GM11168 (cell line): ENCODE results near the gene BCAS1.

Experiments used
- in situ Hi-C: fragments of 300-500 bp; cut with MboI; formaldehyde crosslinking; loops from one replicate; pipeline ENCODE4 v1.12.0; 2022; ENCODE audit warnings: low sequenced_read_pairs; ENCODE audit not compliant: unreplicated experiment

The BCAS1 gene

GRCh38 chr20:53999077-53999476, 71.3 kb downstream of the BCAS1 start:
- in situ Hi-C loops: no loop called here

DNA sequence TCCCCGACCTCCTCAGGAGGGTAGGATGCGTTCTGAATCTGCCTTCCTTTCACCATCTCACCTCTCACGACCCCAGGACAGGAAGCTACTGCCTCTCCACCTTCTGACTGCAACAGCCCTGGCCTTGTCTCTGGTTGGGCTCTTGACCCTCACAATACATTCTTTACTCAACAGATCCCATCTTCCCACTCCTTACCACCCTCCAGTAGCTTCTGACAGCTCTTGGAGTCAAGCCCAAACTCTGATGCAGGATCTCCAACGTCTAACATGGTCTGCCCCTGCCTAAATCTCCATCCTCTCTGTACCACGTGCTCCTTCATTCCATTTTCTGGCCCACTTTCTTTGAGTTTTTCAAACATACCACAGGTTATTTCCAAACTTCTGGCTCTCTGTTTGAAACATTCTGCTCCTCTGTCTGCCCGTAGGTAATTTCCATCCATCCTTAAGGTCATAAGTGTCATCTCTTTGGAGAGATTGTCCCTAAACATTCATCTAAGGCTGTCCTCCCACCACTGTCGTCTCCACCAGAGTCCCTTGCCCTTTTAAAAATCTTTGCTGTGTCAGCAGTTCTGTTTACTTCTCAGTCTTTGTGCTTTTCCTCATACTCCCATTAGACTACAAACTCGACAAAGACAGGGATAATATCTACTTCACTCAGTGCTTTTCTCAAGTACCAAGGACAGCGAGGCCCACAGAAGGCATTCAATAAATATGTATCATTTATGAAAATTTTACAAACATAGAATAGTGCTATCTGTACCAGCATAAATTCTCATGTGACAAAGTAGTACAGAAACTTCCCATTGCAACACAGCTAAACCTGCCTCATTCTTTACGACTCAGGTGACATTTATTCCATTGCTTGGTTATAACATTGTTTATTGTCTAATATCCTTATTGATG, 73.6 kb downstream of the BCAS1 start:
- in situ Hi-C loops: no loop called here

DNA sequence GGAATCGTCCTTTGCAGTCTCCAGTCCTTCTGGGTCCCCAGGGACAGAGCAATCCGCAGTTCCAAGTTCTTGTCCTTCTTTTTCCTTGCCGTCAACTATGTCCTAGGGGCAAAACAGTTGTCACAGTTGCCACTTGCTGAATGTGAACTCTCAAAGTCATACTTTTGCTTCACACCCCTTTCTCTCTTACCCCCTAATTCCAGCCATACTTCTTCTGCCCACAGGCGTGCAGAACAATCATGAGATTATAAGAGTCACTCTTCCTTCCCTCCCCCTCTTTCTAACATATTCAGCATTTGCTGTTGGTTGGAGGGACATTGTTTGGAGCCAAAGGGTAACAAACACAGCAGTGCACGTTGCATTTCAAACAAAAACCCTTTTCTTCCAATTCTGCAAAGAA, 74.4 kb downstream of the BCAS1 start:
- in situ Hi-C loops: no loop called here

GRCh38 chr20:53994088-53994487, 76.3 kb downstream of the BCAS1 start:
- in situ Hi-C loops: no loop called here

DNA sequence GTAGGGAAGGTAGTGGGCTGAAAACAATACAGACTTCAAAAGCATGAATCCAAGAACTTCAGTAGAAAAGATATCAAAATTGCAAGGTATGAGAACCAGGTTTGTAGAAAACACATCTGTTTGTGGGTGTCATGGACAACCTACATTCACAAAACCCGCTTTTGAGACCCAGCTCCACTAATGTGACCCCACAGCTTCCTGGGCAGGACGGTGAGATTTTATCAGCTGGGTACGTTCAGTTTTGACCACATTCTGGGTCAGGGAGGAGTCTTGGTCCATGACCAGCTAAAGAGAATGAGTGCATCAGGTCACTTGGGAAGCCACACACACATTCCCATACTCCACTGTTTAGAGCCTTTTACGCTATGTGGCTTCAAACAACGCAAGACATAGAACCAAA, 77.1 kb downstream of the BCAS1 start:
- in situ Hi-C loops: no loop called here

DNA sequence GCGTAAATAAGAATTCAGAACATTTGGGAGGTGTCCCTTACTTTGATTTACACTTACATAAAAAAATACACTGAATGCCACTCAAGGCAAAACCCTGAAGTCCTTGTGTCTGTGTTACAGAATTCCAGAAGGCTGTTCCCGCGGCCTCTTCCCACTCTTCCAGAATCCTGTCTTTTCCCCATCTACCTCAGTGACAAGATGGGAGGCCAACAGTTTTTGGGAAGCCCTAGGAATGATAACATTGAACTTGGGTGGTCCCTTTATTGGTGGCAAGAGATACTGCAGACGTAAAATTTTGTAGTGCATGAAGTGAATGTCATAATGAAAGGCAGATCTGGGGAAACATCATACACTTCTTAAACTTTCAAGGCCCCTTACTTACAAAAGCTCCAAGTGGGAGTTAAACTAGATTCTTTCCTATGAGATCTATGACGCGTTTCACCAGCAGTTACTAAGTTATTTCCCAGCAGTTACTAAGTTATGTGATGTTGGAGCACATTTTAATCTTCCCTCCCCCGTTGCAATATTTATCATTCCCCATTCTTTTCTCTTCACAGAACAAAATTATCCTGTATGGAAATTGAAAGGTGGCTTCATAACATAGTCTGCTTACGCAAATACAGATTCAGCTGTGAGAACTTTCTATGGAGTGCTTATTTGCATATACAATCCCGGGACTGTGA, 79.5 kb downstream of the BCAS1 start:
- in situ Hi-C loops: no loop called here

DNA sequence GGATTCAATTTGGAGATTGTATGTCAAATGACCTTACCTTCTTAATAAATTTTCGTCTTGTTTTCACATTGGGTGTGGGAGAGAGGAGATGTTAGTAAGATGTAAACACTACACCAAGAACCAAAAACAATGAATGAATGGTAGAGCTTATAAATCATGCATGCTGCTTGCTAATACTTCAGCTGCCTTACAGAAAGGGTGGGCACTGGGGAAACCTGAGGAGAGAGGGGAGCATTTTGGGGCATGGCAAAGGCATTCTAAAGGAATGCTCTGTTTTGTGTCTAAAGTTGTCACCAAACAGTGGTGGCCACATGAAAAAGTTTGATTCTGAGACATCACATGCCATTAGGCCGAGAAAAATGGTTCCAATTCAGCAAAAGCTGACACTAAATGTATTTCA, 80.4 kb downstream of the BCAS1 start:
- in situ Hi-C loops: no loop called here

DNA sequence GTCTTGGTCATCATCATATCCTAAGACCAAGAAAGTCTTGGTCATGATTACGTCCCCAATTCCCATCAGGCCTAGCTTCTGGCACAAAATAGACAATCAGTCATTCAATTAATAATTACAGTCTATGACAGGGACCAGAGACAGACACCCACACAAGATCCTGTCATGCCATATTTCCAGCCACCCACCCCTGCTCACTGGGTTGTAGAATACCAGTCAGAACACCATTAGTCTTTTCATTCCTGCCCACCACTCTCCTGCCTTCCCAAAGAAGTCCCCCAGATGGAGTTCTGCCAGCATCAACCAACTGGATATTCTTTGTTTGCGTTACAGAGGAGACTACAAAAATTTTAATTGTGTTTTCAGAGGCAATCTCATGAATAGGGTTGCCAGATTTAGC, 81.0 kb downstream of the BCAS1 start:
- in situ Hi-C loops: no loop called here

DNA sequence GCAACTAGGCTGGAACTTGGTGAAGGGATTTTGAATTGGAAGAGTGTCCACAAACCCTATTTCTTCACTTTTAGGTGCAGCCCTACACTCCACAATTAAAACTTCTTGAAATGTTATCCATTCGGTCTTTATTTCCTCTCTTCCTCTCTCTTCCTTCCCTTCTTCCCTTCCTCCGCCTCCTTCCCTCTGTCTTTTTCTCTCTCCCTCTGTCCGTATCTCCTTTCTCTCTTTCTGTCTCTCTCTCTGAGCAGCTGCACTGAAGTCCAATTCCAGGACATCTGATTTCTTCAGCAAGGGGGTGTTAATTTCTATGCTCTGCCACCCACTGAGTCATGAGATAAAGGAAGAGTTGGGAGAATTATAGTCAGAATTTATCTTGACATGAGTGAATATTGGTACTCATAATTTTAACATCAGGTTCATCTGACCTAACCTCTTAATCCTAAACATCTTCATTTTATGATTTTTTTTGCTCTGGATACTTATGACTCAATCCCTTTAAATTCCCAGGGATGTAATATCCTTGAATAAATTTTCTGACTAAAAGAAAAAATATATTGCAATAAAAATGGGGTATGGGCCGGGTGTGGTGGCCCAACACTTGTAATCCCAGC, 84.2 kb downstream of the BCAS1 start:
- in situ Hi-C loops: no loop called here

DNA sequence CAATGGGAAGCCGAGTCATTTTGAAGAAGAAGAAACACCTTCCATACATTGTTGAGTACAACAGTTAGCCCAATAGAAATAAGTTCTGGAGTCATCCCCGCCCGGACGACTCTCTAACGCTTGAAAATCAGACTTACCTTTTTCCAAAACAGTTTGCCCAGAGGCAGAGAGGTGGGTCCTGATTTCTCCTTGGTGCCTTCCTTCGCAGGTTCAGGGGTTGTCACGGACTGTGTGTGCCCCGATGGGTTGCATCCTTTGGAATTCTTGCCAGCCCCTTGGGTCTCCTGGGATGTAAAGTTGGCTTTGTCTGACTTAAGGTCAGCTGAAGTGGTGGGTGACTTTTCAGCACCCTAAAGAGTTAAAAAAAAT, 85.3 kb downstream of the BCAS1 start:
- in situ Hi-C loops: no loop called here

DNA sequence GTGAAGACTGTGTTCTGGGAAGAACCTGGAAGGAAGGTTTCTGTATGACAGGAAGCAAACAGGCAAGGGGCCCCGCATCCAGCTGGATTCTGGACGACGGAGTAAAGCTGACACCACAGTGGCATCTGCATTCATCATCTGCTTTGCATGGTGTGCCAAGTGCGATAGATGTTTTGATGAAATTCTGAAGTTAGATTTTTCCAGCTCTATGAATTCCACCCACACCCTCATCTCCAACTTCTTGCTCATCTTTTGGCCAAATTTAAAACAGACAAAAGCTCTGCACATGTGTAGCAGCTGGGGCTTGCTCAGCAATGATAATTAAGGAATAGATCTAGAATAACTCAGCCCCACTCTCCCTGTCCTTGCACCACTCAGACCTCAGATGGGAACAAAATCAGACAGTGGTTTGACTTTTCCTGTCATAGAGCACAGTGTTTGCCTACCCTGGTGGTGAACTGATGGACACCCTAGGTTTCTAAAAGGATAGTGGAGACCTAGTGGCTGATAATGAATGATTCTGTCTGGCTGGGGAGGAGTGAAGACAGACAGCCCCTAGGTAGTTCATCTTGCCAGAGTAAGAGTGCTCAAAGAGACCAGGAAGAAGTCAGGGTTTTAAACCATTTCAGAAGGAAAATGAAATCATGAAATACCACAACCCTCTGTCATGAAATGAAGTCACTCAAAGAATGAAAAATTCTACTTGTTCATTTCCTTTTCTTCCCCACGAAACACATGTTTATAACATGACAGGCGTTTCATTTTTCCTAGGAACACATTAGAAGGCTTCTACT, 85.8 kb downstream of the BCAS1 start:
- in situ Hi-C loops: no loop called here

GRCh38 chr20:53983401-53983800, 87.0 kb downstream of the BCAS1 start:
- in situ Hi-C loops: no loop called here

DNA sequence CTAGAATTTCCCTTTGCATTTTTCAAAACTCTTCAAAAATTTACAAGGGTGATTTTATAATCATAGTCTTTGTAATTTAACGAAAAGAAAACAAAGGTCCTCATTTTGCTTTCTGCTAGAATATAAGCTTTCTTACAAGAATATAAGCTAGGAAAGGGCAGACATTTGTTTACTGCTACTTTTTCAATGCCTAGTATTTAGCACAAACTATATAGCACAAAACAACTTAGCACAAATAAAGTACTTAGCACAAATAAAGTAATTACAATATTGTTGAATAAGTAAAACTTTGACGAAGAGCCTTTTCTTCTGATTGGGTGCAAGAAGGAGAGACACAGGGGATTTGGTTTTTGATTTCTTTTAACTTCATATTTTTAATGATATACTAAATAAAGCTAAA, 87.8 kb downstream of the BCAS1 start:
- in situ Hi-C loops: no loop called here

DNA sequence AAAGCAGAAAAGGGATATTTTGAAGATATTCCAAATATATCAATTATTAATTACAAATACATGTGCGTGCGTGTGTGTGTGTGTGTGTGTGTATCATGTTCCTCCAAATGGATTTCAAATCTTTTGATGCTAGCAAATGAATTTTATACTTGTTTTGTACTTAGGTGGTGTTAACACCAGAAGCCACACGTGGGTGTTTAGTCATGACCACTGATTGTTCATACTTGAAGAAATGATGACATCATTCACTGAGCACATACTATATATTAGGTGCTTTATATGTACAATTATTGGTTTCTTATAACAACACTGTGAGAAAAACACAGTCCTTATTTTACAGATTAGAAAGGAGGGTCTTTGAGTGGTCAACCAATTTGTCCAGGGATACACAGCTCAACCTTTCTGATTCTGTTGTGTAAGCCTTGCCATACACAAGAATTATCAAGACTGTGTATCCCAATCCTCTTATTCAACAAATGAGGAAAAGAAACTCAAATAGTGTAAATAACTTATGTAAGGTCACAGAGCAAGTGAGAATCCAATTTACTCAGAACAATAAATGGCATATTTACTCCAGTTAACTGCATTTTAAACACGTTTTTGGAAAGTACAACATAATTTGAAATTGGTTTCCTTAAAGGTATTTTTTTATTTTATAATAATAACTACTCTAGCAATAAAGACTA, 88.5 kb downstream of the BCAS1 start:
- in situ Hi-C loops: no loop called here

- in situ Hi-C loops: no loop called here
Observed at GRCh38 chr20:53981130-53981529, 89.3 kb downstream of the BCAS1 start.

GRCh38 chr20:53980031-53980465, 90.3 kb downstream of the BCAS1 start:
- in situ Hi-C loops: no loop called here

GRCh38 chr20:53978497-53978896, 91.9 kb downstream of the BCAS1 start:
- in situ Hi-C loops: no loop called here

- in situ Hi-C loops: no loop called here
Observed at GRCh38 chr20:53977391-53977790, 93.0 kb downstream of the BCAS1 start.

DNA sequence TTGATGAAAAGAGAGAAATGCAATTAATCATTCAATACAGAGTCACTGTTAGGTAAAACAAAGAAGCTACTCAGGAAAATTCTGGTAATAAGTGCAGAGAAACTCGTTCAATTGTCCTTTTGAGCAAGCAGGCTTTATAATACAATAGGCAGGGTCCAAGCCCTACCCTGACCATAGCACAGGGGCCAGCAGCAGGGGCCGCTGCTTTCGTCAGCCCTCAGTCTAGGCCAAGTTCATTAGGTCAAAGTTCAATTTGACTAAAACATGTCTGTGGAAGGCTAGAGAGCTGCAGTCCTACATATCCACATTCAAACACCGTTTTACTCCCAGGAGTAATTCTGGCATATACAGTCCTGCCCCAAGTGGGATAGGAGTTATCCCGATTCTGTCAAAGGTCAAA, 94.6 kb downstream of the BCAS1 start:
- in situ Hi-C loops: no loop called here
